K562 treated with DMSO at 1 percent for 4 hours (cell line): ENCODE data around the gene NIPSNAP2. TPM values are rescaled to one million over a fixed set of nuclear protein-coding genes. Genes with fewer than 3 reads are reported as not detected.

Experiments
- total RNA-seq: library from RNA; unstranded; fragments of 300-600 nt; gene quantifications from 2 replicates; pipeline ENCODE4 v1.2.3, GENCODE V29; 2022; ENCODE audit not compliant: insufficient read depth

Gene NIPSNAP2
- total RNA-seq: 30.1 and 36.7 TPM in 2 replicates

GRCh38 chr7:55964261-55965099, at the start of gene NIPSNAP2:
Gene NIPSNAP2 (plus strand): TSS chr7:55964585. CDS start chr7:55964610, 25 bp downstream.

GRCh38 chr7:55951637-55952351, 12.6 kb upstream of the NIPSNAP2 start, which contains the start of gene MRPS17:
Gene MRPS17 (plus strand): TSS chr7:55951877. CDS start chr7:55953196, 1,319 bp downstream.

Other genes with a start within 250 kb of the NIPSNAP2 start
- not detected in 2 replicates for gene SEPTIN14, start 101.8 kb upstream of the NIPSNAP2 start, total RNA-seq
- gene ZNF713, start 77.1 kb upstream of the NIPSNAP2 start, total RNA-seq: 0.74 and 0.94 TPM in 2 replicates
- 4.8 and 6.5 TPM in 2 replicates for gene MRPS17, start 12.7 kb upstream of the NIPSNAP2 start, total RNA-seq
- 36.2 and 44.1 TPM in 2 replicates for gene PSPH, start 86.9 kb downstream of the NIPSNAP2 start, total RNA-seq
- 150 and 159 TPM in 2 replicates for gene CCT6A, start 87.2 kb downstream of the NIPSNAP2 start, total RNA-seq
- gene SUMF2, start 99.7 kb downstream of the NIPSNAP2 start, total RNA-seq: 69.8 and 77.2 TPM in 2 replicates
- gene PHKG1, start 128.4 kb downstream of the NIPSNAP2 start, total RNA-seq: not detected in 2 replicates
- gene CHCHD2, start 141.9 kb downstream of the NIPSNAP2 start, total RNA-seq: 999 and 1,178 TPM in 2 replicates
- gene NUPR2, start 151.8 kb downstream of the NIPSNAP2 start, total RNA-seq: not detected in 2 replicates